Bone marrow (tissue), 2 donors: ENCODE results near the gene HENMT1.
"Not testable (repeated sequence)": the region's sequence is repeated elsewhere in the genome, so short reads cannot be mapped to it uniquely, and the experiment has no call there.

Experiments
- DNase-seq, 2 donors: peaks; one replicate each; lab custom pipeline; 2025; lab: John Stamatoyannopoulos, UW

Gene HENMT1

DNA sequence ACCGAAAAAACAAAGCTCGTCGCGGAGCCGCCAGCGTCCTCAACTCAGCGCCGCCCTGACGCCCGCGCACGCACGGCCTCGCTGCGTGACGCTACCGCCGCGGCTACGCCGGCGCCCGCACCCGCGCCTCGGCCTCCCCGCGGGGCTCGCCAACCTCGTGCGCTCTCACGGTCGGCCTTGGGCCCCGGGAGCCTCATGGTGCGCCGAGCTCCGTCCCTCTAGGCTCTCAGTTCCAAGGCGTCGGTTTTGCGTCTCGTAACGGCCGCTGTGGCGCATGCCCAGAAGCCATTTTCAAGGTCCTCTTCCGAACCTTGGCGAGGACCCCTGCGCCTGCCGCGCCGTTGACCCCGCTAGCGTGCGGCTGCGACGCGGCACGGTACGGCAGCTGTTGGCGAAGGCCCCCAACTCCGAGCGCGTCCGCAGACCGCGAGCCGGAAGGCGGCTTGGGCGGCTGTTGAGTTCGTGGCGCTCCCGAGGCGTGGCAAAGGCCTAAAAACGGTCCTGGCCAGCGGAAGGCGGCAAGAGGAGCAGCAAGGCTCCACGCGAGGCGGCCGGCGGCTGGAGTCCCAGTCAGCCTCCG, at the start of gene HENMT1:
Gene HENMT1 (minus strand): TSS at position 64 of the 580 bp plus-strand sequence. CDS start 1,209 bp downstream, outside the sequence.
- DNase-seq: peak; percentile 57 to 81

- DNase-seq: no peak
Observed at GRCh38 chr1:108708691-108709660, 48.1 kb upstream of the HENMT1 start.

DNA sequence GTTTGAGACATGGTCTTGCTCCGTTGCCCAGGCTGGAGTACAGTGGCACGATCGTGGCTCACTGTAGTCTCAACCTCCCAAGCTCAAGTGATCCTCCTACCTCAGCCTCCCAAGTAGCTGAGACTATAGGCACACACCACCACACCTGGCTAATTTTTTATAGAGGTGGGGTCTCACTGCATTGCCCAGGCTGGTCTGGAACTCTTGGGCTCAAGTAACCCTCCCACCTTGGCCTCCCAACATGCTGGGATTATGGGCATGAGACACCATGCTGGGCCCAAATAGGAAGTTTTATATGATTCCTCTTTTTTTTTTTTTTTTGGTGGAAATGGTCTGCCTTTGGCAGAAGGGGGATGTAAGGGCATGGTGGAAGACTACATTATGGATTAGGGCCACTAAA, 45.8 kb upstream of the HENMT1 start:
- DNase-seq: no peak

- DNase-seq: no peak
Observed at GRCh38 chr1:108704496-108704895, 43.6 kb upstream of the HENMT1 start.

DNA sequence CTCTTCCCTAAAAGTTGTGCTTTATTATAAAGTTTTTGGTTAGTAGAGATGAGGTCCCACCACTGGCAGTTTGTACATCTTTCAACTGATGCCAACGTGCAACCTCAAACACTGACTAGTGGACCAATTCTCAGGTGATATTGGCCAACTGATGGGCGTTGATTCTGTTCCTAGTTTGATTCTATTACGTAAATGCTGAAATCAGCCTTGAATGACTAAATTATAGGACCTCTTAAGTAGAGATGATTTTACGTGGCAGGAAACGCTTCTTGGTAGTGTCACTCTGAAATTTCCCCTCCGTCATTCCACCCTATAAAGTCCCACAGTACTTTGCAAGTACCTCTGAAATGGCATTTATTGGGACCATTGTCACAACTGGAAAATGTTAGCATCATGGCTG, 43.0 kb upstream of the HENMT1 start:
- DNase-seq: no peak

GRCh38 chr1:108702109-108702508, 41.2 kb upstream of the HENMT1 start:
- DNase-seq: not testable (repeated sequence)

GRCh38 chr1:108701176-108701849, 40.4 kb upstream of the HENMT1 start:
- no peak for DNase-seq

GRCh38 chr1:108699375-108700332, 38.8 kb upstream of the HENMT1 start:
- no peak for DNase-seq

- DNase-seq: no peak
Observed at GRCh38 chr1:108695535-108695934, 34.6 kb upstream of the HENMT1 start.

GRCh38 chr1:108692724-108693655, 32.1 kb upstream of the HENMT1 start:
- peak in 1 of 2 donors; percentile 73 for DNase-seq

DNA sequence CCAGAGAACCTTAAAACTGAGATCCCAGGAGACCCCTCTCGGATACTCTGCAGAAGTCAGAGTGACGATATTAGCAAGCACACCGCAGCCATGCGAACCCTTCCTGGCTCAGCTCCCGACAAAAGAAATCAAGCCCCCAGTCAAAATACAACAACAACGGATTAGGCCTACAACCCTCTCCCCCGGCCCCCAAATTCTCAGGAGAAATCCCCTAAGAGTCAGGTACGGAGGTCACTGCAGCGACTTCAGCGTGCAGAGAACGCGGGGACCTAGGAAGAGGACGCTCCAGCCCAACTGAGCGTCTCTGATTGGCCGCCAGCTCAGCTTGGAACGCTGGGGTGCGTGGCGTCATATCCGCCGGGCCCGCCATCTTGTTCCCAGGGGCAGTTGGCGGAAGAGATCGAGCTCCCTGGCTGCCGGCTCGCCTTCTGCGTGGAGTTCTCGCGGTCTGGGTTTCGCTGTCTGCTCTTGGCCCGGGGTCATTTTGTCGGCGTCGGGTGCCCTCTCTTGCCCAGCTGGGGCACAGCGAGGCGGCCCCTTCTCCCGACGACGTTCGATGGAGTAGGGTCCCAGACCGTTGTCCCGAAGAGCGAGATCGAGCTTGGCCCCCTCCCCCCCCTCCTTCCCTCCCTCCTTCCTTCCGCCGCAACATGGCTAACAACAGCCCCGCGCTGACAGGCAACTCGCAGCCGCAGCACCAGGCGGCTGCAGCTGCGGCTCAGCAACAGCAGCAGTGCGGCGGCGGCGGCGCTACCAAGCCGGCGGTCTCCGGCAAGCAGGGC, 31.2 kb upstream of the HENMT1 start, which contains the start of gene PRPF38B:
Gene PRPF38B (plus strand): TSS at position 369 of the 782 bp plus-strand sequence. CDS start 282 bp downstream, at position 651.
- DNase-seq: peak; percentile 79 to 99

DNA sequence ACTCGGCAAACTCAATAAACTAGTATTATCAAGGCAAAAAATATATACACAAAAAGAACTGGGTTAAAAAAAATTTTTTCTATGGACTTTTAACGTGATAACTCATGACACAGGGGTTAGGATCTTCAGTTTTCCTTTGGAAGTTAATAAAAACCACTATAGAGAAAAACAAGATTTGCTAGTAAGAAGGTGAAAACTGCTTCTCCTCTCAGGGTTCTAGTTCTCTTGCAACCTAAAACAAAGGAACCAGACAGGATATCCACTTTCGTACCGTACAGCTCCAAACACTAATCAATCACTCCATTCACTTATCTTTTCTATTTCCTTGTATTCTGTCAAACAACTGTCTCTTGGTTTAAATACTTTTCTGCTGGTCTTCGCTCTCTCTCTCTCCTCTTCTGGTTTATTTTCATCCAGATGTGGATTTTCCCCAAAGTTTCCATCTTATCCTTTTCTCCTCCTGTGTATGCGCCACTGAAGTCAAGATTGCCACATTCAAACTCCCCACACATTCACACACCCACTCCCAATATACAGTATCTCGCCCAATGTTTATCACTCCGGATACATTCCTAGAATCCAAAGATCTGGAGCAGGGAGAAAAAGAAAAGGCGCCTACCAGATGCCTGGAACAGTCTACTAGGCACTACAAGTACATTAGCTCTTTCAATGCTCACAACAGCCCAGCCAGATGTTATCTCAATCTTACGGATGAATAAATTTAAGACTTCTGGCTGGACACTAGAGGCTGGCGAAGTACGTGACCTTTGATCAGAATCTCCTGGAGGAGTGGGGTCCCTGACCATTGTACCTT, 30.4 kb upstream of the HENMT1 start:
- no peak for DNase-seq

DNA sequence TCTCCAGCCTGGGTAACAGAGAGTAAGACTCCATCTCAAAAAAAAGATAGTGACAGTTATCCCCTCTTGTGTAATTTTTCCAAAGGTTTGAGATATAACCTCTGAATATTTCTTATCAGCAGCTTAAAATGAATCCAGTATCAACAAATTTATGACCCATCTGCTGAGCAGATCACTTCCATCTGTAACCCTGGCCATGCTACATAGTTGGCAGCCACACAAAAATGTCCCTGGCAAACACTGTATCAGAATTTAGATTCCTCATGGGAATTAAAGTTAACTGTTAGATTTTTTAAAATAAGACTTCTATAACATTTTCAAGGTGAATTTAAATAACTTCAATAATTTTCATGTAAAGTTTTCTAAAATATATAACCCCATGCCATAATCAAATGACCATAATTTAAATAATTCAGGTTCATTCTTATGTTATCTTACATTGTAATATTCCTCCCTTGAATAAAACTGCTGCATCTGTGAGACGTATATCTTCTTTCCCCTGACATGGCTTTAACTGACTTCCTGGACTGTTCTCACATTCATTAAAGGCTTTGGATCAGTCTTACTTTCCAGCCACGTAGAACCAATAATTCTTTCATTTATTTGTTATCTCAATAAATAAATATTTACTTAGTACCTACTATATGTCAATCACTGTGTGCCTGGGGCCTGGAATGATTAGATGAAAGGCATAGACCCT, 25.9 kb upstream of the HENMT1 start:
- no peak for DNase-seq

- no peak for DNase-seq
Observed at GRCh38 chr1:108685529-108685928, 24.6 kb upstream of the HENMT1 start.

DNA sequence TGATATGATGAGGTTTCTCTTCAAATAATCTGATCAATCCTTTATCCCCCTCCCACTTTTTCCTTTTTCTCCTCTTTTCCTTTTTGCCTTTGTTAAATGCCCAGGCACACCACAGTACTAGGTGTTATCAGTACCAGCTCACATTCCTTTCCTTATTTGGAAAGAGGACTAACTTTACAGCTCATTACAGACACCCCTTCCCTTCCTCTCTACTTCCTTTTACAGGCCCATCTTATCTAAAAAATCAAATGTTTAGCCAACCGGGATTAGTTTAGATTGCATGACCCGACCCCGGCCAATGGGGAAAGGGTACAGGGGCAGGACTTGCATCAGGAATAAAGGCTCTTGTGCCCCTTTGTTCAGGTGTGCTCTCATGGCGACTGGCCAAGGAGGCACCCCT, 20.8 kb upstream of the HENMT1 start:
- not testable (repeated sequence) for DNase-seq

DNA sequence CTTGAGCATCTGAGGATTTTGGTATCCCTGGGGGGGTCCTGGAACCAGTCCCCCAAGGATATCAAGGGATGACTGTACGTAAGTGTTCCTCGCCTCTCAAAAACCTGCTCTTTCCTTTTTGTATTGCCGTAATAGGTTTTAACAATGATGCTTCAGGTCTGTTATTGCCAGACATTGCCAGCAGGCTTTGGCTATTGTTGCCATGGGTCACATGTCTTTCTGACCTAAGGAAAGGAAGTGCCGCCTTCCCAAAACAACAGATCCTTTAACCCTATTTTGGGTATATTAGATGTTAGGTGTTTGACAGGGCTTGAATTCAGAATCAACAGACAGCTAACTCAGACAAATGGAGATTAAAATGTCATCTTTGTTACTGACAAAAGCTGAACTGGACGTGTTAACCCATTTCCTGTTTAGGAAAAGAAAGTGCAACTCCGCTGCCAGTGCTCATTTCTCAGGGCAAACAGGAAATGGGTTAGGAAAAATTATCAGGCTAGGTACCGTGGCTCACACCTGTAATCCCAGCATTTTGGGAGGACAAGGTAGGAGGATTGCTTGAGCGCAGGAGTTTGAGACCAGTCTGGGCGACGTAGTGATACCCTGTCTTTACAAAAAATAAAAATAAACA, 18.8 kb upstream of the HENMT1 start:
- DNase-seq: no peak

- no peak for DNase-seq
Observed at GRCh38 chr1:108678706-108679105, 17.8 kb upstream of the HENMT1 start.
